GM12892 (cell line): Measurements from ENCODE around the gene MAN2A2.

Source experiments
- DNase-seq: peaks from one replicate; pipeline ENCODE4 v3.0.0; 2011; ENCODE audit not compliant: insufficient read length
- FAIRE-seq: peaks from 2 replicates; lab custom pipeline; 2011; peaks lifted over from hg19 to GRCh38; lab: Jason Lieb, UNC
- POLR2A ChIP-seq: IDR thresholded peaks from 2 replicates; pipeline ENCODE4 v1.6.1; 2011; ENCODE audit warnings: low read depth, low read length, control low read depth
- POLR2AphosphoS5 ChIP-seq: IDR thresholded peaks from 2 replicates; pipeline ENCODE4 v1.6.1; 2011; ENCODE audit warnings: low read depth, low read length, control low read depth
- TAF1 ChIP-seq: IDR thresholded peaks from 2 replicates; pipeline ENCODE4 v1.6.1; 2011; ENCODE audit warnings: low read depth, mild to moderate bottlenecking, control low read depth, low read length, borderline replicate concordance

Gene MAN2A2

DNA sequence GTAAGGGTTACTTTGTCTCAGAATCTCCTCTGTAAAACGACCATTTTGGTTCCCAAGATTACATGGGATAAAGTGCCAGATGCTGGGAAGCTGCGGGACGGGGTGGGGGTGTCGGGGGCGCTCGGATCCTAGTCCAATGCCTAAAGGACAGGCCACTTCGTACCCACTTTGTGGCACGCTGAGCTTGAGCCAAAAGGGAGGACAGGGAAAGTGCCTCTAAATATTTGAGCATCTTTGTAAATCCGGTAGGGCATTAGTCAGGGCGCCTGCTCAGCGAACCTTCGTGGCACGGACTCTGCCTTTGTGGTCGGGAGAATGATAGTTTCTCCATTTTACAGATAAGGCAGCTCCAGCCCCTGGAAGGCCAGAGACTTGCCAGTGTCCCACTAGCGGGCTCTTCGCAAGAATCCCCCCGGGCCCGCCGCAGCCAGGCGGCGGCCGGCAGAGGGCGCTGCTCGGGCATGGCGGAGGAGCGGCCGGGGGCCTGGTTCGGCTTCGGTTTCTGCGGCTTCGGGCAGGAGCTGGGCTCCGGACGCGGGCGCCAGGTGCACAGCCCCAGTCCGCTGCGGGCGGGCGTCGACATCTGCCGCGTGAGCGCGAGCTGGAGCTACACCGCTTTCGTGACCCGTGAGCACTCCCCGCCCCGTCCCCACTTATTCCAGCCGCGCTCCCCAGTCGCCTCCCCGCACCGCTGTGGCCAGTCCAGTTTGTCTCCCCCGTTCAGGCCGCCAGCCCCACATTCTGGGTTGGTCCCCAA is 53.4 kb downstream of the MAN2A2 start:
- TF ChIP-seq TAF1, result no peak
- peak; percentile 3; the same call in 1 of the 2 replicates for TF ChIP-seq POLR2A
- peak; percentile 89 for DNase-seq
- no peak for FAIRE-seq

- DNase-seq (no peak), FAIRE-seq (no peak)
- TF ChIP-seq POLR2AphosphoS5 (no peak), POLR2A (no peak), TAF1 (no peak)
Measured at GRCh38 chr15:90957031-90957790, 54.1 kb downstream of the MAN2A2 start.

DNA sequence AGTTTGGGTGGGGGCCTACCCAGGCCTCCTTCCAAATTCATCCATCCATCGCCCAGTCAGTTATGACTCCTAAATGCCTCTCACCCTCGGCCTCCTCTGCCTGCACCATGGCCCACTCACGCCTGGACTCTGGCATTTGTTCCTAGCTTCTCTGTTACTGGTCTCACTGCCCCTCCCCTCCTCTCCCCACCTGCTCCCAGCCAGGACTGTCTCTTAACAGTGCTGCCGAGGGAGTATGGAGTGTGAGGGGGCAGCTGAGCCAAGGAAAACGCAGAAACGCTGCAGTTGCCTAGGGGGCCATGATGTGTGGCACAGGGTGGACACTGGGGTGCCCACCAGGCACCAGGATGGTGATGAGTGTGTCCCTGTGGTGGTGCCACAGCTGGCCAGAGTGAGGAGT is 54.7 kb downstream of the MAN2A2 start:
- FAIRE-seq (no peak), DNase-seq (no peak)
- no peak for TF ChIP-seq POLR2A
- TF ChIP-seq POLR2AphosphoS5, result no peak
- TF ChIP-seq TAF1, result no peak

GRCh38 chr15:90959028-90959595 is 56.0 kb downstream of the MAN2A2 start:
- DNase-seq (no peak), FAIRE-seq (no peak)
- TF ChIP-seq TAF1, result no peak
- no peak for TF ChIP-seq POLR2AphosphoS5
- TF ChIP-seq POLR2A, result no peak

- TF ChIP-seq POLR2AphosphoS5 (no peak), TAF1 (no peak), POLR2A (no peak)
- DNase-seq, result no peak
- no peak for FAIRE-seq
Measured at GRCh38 chr15:90959894-90960293, 56.8 kb downstream of the MAN2A2 start.

DNA sequence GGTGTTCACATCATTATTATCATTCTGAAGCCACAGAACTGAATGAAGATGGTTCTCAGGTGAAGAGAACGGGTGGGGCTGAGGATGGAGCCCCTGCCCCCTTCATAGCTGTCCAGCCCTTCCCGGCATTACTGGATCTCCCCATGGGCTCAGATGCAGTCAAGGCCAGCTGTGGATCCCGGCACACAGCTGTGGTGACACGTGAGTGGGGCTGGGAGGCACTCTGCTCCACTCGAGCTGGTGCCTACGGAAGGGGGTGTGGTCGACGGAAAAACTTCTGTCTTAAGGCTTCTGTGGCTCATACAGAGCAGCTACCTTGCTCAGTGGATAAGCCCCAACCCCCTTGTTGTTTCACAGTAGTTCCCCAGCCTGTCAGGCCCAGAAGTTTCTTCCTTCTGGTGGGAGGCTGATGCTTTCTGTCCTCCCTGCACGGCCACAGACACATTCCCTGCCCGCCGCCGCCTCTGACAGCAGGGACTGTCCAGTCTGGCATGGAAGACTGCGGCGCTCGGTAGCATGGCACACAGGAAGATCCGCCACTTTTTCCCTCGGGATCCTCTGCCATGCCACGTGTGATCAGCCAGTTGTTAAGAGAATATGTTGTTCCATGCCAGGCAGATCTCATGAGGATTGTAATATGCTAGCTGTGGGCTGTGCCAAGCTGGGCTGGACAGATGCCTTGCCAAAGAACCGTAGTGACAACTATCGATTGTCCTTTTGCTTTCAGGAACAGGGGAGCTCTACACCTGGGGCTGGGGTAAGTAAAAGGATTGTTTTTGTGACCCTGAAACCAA is 57.4 kb downstream of the MAN2A2 start:
- no peak for TF ChIP-seq POLR2A
- no peak for TF ChIP-seq POLR2AphosphoS5
- no peak for TF ChIP-seq TAF1
- no peak for FAIRE-seq
- no peak for DNase-seq

DNA sequence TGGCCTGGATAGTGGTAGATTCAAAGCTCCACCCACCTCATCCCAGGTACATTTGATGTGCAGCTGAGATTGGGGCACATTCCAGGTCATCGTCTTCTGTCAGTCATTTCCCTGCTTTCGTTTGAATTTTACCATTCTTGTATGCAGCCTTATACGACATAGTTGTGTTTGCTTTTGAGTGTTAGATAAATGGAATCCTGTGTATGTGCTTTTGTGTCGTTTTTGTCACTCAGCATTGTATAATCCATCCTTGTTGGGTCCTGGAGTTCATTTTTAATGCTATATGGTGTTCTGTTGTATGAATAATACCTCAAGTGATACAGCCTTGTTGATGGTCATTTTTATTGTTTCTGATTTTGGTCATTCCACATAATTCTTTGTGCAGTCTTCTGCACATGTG is 58.9 kb downstream of the MAN2A2 start:
- DNase-seq (no peak), FAIRE-seq (no peak)
- TF ChIP-seq POLR2AphosphoS5, result no peak
- no peak for TF ChIP-seq TAF1
- TF ChIP-seq POLR2A, result no peak

DNA sequence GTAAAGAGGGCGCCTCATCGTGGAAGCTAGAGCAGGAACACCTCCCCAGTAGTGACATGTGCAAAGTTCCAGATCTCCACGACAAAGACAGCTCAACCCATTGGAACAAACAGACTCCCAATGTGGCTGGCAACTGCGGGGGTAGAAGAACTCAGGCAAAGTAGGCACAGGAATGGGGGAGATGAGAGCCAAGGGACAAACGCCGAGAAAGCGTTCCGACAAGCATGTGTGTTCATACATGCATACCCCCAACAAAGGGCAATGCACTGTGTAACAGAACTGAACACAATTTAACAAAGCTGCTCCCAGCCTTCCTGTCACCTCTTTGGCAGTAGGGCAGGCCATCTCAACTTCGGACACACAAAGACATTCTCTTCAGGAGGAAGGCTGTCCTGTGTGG is 63.2 kb downstream of the MAN2A2 start:
- no peak for DNase-seq
- TF ChIP-seq POLR2AphosphoS5 (no peak), TAF1 (no peak), POLR2A (no peak)
- no peak for FAIRE-seq

DNA sequence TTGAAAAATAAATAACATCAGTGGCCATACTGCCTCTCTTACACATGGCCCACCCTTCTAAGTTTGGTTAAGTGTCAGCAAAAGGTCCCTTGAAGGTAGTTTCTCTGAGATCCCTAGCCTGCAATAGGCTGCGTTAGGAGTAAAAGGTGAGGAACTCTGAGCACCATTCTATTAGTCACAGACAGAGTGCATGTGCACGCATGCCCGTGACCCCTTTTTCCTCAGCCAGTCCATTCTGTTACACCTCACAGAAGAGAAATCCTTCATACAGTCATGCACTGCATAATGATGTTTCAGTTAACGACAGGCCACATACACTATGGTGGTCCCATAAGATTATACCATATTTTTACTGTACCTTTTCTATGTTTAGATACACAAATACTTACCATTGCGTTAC is 64.1 kb downstream of the MAN2A2 start:
- DNase-seq (no peak), FAIRE-seq (no peak)
- TF ChIP-seq POLR2AphosphoS5 (no peak), POLR2A (no peak), TAF1 (no peak)

GRCh38 chr15:90968434-90968833 is 65.3 kb downstream of the MAN2A2 start:
- no peak for DNase-seq
- TF ChIP-seq POLR2AphosphoS5 (no peak), POLR2A (no peak), TAF1 (no peak)
- no peak for FAIRE-seq

DNA sequence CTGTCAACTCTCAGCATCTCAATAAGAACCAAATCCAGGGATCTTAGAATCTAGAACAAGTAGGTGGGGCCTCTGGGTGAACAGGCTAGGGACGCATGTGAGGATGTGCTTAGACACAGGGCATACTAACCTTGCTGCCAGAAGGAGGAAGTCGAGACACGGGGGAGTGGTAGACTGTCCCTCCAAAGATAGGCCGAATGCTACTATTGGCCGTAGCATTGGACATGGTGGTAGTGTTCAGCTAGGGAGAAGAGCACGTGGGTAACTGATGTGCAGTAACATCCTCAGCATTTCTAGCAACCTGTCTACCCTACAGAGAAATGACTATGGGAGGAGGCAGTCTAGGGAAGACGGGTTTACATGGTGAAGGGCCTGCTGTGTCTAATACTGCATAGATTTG is 67.2 kb downstream of the MAN2A2 start:
- TF ChIP-seq TAF1 (no peak), POLR2A (no peak), POLR2AphosphoS5 (no peak)
- no peak for DNase-seq
- no peak for FAIRE-seq
